Adrenal gland (tissue), 12 donors: Measurements from ENCODE around the gene PUS7. TPM values are rescaled to one million over a fixed set of nuclear protein-coding genes. Genes with fewer than 3 reads are reported as not detected.
A peak's percentile ranks its signal among the peaks of the same experiment; 100 is the strongest.

Source experiments
- DNase-seq, 7 donors: peaks; one replicate each; pipeline ENCODE4 v3.0.0-alpha.2; 2019 to 2020
- H3K27ac ChIP-seq, 5 donors: fragments of 200-600 bp; sonication (generic) in 4 of 5; 1 replicate in 3 of 5; 2 replicates in 2 of 5; pipeline versions ENCODE4 v1.5.1 to v1.8.0; 2016 to 2020; ENCODE audit warnings: mild to moderate bottlenecking in 1 of 5
- H3K27me3 ChIP-seq: fragments of 200-600 bp; 2 replicates; pipeline ENCODE4 v1.8.0; 2021
- H3K36me3 ChIP-seq, 2 donors: fragments of 200-600 bp; replicated peaks in 1 of 2; 1 replicate in 1 of 2; 2 replicates in 1 of 2; pipeline versions ENCODE4 v1.5.1 to v1.8.0; 2018 to 2022
- H3K4me1 ChIP-seq, 2 donors: fragments of 200-600 bp; replicated peaks in 1 of 2; 1 replicate in 1 of 2; 2 replicates in 1 of 2; pipeline versions ENCODE4 v1.5.1 to v1.8.0; 2018 to 2021
- H3K4me3 ChIP-seq, 4 donors: fragments of 200-600 bp; sonication (generic) in 3 of 4; one replicate each; pipeline ENCODE4 v1.5.1; 2016 to 2018
- H3K9me3 ChIP-seq, 3 donors: fragments of 200-600 bp; sonication (generic) in 1 of 3; replicated peaks in 1 of 3; 1 replicate in 2 of 3; 2 replicates in 1 of 3; pipeline versions ENCODE4 v1.5.1 to v1.8.0; 2016 to 2021
- POLR2A ChIP-seq, 2 donors: fragments of 450-650 bp; IDR thresholded peaks; one replicate each; pipeline ENCODE4 v1.6.1; 2017; ENCODE audit warnings: antibody characterized with exemption in 2 of 2, mild to moderate bottlenecking in 2 of 2, moderate library complexity in 1 of 2
- WGBS, 4 donors: extraction: QIAGEN DNeasy Blood & Tissue Kit in 2 of 4; methylation state at CpG; one replicate each; pipeline versions ENCODE4 v1.1.5 to v1.1.7; 2013 to 2017; 5-methylcytosine and 5-hydroxymethylcytosine counted together
- intact Hi-C, 2 donors: fragments of 100-400 bp; cut with DNase I; formaldehyde crosslinking; loops; one replicate each; pipeline versions ENCODE4 v1.14.1 to v1.15.0; 2022 to 2023
- polyA plus RNA-seq, 3 donors: library from polyadenylated mRNA; stranded (reverse); fragments of 200-250 nt in 2 of 3; fragments of 350-450 nt in 1 of 3; fragmentation: Illumina TruSeq in 1 of 3; extraction: RNeasy Lipid Tissue Mini Kit (QIAGEN cat#74804) in 1 of 3; gene quantifications; one replicate each; pipeline ENCODE4 v1.2.3, GENCODE V29; 2013 to 2014
- total RNA-seq, 9 donors: library from RNA; depleted of rRNA in 4 of 9; stranded (reverse); fragments of >200 nt in 4 of 9; fragments of 120-200 nt in 1 of 9; fragmentation: NEBNext Ultra II Directional in 1 of 9; extraction: Animal tissue kit (Norgen Biotek cat#: 25700) in 1 of 9; gene quantifications; one replicate each; pipeline versions ENCODE4 v1.1.0 to v1.2.4, GENCODE V29; 2013 to 2023
- TF ChIP-seq, protein P1 (sequence below), 6 experiments: fragments of 450-650 bp in 4 of 6; fragments of 200-600 bp in 2 of 6; sonication (generic) in 1 of 6; IDR thresholded peaks; 1 replicate in 5 of 6; 2 replicates in 1 of 6; pipeline versions ENCODE4 v1.5.1 to v1.8.0; 2016 to 2021; ENCODE audit warnings: antibody characterized with exemption in 6 of 6, mild to moderate bottlenecking in 2 of 6, moderate library complexity in 1 of 6
- donor health status: healthy with polysubstance abuse.
- donor health status: Bipolar disorder and iron deficiency.
- donor health status: DM: yes; HTN: yes; CAD: no.
- donor health status: DM: no; HTN: no; CAD: no.
- donor health status: DM: no; HTN: no; CAD: no.
- donor health status: DM: yes; HTN: yes; CAD: no.

PUS7 gene
- total and polyA plus RNA-seq, 12 donors, result 2.6 to 15.3 (median 6.0) TPM

DNA sequence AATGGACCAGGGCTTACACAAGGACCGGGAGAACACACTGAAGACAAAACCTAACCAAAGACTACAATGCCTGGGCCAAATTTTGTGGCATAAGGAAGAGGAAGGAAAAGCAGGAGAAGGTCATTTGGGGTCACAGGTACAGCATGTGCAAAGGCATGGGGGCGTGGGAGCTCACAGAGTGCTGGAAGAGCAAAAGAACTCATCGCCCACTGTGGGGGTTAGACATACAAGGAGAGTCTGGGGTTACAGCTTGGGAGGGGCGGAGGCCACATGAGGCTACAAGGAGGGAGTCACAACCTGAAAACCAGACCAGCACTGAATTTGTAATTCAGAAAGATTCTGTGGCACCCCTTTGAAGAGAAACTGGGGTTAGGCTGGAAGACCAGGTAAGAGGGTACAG is 9.7 kb downstream of the PUS7 start:
- Histone ChIP-seq H3K36me3 (peaks cover 0 to 7% of the 10 kb centered on the region in 2 donors), H3K27ac (no peak overlapping the region), H3K4me1 (no peaks in the 10 kb centered on the region), H3K4me3 (no peak overlapping the region), H3K27me3 (no peaks in the 10 kb centered on the region), H3K9me3 (no peaks in the 10 kb centered on the region)
- no peak for TF ChIP-seq POLR2A (IDR thresholded peaks at IDR 0.05)
- TF ChIP-seq, protein P1, sequence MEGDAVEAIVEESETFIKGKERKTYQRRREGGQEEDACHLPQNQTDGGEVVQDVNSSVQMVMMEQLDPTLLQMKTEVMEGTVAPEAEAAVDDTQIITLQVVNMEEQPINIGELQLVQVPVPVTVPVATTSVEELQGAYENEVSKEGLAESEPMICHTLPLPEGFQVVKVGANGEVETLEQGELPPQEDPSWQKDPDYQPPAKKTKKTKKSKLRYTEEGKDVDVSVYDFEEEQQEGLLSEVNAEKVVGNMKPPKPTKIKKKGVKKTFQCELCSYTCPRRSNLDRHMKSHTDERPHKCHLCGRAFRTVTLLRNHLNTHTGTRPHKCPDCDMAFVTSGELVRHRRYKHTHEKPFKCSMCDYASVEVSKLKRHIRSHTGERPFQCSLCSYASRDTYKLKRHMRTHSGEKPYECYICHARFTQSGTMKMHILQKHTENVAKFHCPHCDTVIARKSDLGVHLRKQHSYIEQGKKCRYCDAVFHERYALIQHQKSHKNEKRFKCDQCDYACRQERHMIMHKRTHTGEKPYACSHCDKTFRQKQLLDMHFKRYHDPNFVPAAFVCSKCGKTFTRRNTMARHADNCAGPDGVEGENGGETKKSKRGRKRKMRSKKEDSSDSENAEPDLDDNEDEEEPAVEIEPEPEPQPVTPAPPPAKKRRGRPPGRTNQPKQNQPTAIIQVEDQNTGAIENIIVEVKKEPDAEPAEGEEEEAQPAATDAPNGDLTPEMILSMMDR (IDR thresholded peaks at IDR 0.05), result no peak
- intact Hi-C loops, result no loop called here
- 78 to 91% (median 83%) methylated on average over 4 of the region's 4 CpGs for WGBS, 4 donors
- DNase-seq, result peak in 1 of 7 donors; percentile 6

DNA sequence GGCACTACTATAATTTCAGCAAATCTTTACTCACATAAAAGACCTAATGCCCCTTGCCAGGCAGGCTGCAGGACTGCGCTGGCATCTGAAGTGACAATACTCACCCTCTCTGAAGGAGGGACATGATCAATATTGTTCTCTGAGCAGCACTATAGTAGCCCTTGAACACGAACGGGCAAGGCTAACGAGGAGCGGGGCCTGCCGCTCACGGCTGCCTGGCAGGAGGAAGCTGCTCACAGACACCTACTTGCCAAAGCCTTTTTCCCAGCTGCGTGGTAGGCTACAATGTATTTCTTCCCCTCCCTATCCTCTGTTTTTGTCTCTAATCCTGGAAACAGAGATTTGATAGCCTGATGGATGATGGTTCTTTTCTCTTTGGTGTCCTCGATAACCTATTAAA is 19.9 kb downstream of the PUS7 start:
- WGBS, 4 donors, result 94 to 97% (median 95%) methylated on average over 7 to 9 of the region's 9 CpGs
- Histone ChIP-seq H3K4me3 (no peak overlapping the region), H3K27ac (no peak overlapping the region), H3K4me1 (peaks cover 3 to 4% of the 10 kb centered on the region in 2 donors), H3K9me3 (no peaks in the 10 kb centered on the region), H3K27me3 (no peaks in the 10 kb centered on the region), H3K36me3 (peaks cover 0 to 16% of the 10 kb centered on the region in 2 donors)
- DNase-seq, result no peak
- no peak for TF ChIP-seq POLR2A (IDR thresholded peaks at IDR 0.05)
- TF ChIP-seq, protein P1 (IDR thresholded peaks at IDR 0.05), result no peak
- intact Hi-C loops, result no loop called here

DNA sequence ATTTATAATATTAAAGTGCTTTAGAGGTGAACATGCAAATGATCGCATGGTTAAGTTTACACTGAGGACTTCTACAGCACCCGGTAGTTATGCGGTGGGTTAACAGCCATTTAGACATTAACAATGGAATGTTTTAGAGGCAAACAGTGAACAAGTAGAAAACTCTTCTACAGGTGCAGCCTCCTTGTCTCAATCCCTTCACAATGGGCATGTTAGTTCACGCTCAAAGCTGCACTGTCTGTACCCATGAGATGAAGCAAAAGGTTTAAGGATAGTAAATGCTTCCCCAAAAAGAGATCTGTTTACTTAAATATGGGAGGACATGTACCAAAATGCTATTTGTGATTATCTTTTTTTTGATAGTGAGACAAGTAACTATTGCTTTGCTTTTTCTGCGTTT is 25.1 kb downstream of the PUS7 start:
- Histone ChIP-seq H3K27ac (no peak overlapping the region), H3K36me3 (peaks cover 0 to 2% of the 10 kb centered on the region in 2 donors), H3K9me3 (no peaks in the 10 kb centered on the region), H3K4me1 (peaks cover 5 to 13% of the 10 kb centered on the region in 2 donors), H3K27me3 (no peaks in the 10 kb centered on the region), H3K4me3 (no peak overlapping the region)
- intact Hi-C loops, result no loop called here
- no peak for DNase-seq
- 74 to 79% (median 78%) methylated on average over 5 of the region's 5 CpGs for WGBS, 4 donors
- TF ChIP-seq, protein P1 (IDR thresholded peaks at IDR 0.05), result no peak
- TF ChIP-seq POLR2A (IDR thresholded peaks at IDR 0.05), result no peak

DNA sequence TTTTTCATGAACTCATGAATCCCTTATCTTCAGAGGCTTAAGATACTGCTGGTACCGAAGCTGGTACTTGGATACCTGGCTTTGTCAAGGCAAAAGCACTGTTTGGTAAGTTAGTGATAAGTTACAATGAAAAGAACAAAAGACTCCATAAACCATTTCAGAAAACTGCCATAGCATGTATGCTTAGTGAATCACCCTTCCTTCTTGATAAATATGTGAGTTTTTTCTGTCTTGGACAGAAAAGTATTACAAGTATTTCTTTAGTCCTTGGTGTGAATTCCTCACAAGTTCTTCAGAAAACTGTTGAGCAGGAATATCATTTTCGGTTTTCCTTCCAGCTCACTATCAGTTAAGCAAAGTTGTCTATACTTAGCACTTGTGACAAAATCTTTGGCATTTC is 25.6 kb downstream of the PUS7 start:
- TF ChIP-seq, protein P1 (IDR thresholded peaks at IDR 0.05), result no peak
- TF ChIP-seq POLR2A (IDR thresholded peaks at IDR 0.05), result no peak

More for the DNA sequence above, 25.6 kb downstream of the PUS7 start:
- no peak for DNase-seq
- 39 to 56% (median 49%) methylated on average over 2 of the region's 2 CpGs for WGBS, 4 donors
- intact Hi-C loops, result no loop called here
- Histone ChIP-seq H3K27me3 (no peaks in the 10 kb centered on the region), H3K36me3 (no peaks in the 10 kb centered on the region), H3K9me3 (no peaks in the 10 kb centered on the region), H3K4me1 (peaks cover 5 to 13% of the 10 kb centered on the region in 2 donors), H3K4me3 (no peak overlapping the region), H3K27ac (no peak overlapping the region)
